BE2C (cell line): ENCODE data around the gene PRDM10.

Experiments used
- DNase-seq: peaks from one replicate; pipeline ENCODE4 v3.0.0-alpha.2; 2020
- H3K27me3 ChIP-seq: fragments of 250-450 bp; sonication (Bioruptor Pico); 2 replicates; pipeline ENCODE4 v1.5.1; 2020; ENCODE audit warnings: mild to moderate bottlenecking
- H3K36me3 ChIP-seq: fragments of 250-450 bp; sonication (Bioruptor Pico); 2 replicates; pipeline ENCODE4 v1.5.1; 2020; ENCODE audit warnings: mild to moderate bottlenecking
- H3K4me1 ChIP-seq: fragments of 250-450 bp; sonication (Bioruptor Pico); 2 replicates; pipeline ENCODE4 v1.5.1; 2020
- H3K4me3 ChIP-seq: 2 replicates; pipeline ENCODE4 v1.5.1; 2011; ENCODE audit warnings: low read depth, low read length
- H3K9me3 ChIP-seq: fragments of 250-450 bp; sonication (Bioruptor Pico); 2 replicates; pipeline ENCODE4 v1.5.1; 2020
- CTCF ChIP-seq: IDR thresholded peaks from 2 replicates; pipeline ENCODE4 v1.5.1; 2012; ENCODE audit warnings: mild to moderate bottlenecking, low read depth, low read length

Gene PRDM10

GRCh38 chr11:129998905-129999304 lies 3.7 kb downstream of the PRDM10 start:
- DNase-seq: no peak
- Histone ChIP-seq H3K4me3 (no peak overlapping the region), H3K27me3 (no peaks in the 10 kb centered on the region), H3K4me1 (no peaks in the 10 kb centered on the region), H3K9me3 (no peaks in the 10 kb centered on the region), H3K36me3 (no peaks in the 10 kb centered on the region)
- TF ChIP-seq CTCF: no peak

GRCh38 chr11:129998107-129998506 lies 4.5 kb downstream of the PRDM10 start:
- Histone ChIP-seq H3K4me3 (no peak overlapping the region), H3K9me3 (no peaks in the 10 kb centered on the region), H3K36me3 (no peaks in the 10 kb centered on the region), H3K4me1 (peaks cover 1% of the 10 kb centered on the region), H3K27me3 (no peaks in the 10 kb centered on the region)
- DNase-seq: no peak
- no peak for TF ChIP-seq CTCF

- H3K4me1 ChIP-seq: peaks cover 7% of the 10 kb centered on the region
- no peak overlapping the region for H3K4me3 ChIP-seq
- no peak for DNase-seq
- no peaks in the 10 kb centered on the region for H3K27me3 ChIP-seq
- no peak for TF ChIP-seq CTCF
- no peaks in the 10 kb centered on the region for H3K9me3 ChIP-seq
- H3K36me3 ChIP-seq: no peaks in the 10 kb centered on the region
Measured at GRCh38 chr11:129997513-129997912, 5.1 kb downstream of the PRDM10 start.

GRCh38 chr11:129996113-129996870 lies 6.3 kb downstream of the PRDM10 start:
- no peak for TF ChIP-seq CTCF
- H3K9me3 ChIP-seq: no peaks in the 10 kb centered on the region
- no peak overlapping the region for H3K4me3 ChIP-seq
- H3K27me3 ChIP-seq: no peaks in the 10 kb centered on the region
- DNase-seq: no peak
- no peaks in the 10 kb centered on the region for H3K36me3 ChIP-seq
- H3K4me1 ChIP-seq: peaks cover 9% of the 10 kb centered on the region

GRCh38 chr11:129995163-129995562 lies 7.5 kb downstream of the PRDM10 start:
- no peaks in the 10 kb centered on the region for H3K36me3 ChIP-seq
- TF ChIP-seq CTCF: no peak
- no peak for DNase-seq
- no peak overlapping the region for H3K4me3 ChIP-seq
- H3K27me3 ChIP-seq: no peaks in the 10 kb centered on the region
- peaks cover 9% of the 10 kb centered on the region for H3K4me1 ChIP-seq
- H3K9me3 ChIP-seq: no peaks in the 10 kb centered on the region

GRCh38 chr11:129992161-129992944 lies 10.3 kb downstream of the PRDM10 start:
- no peaks in the 10 kb centered on the region for H3K36me3 ChIP-seq
- H3K27me3 ChIP-seq: no peaks in the 10 kb centered on the region
- peak; percentile 48 for DNase-seq
- peaks cover 9% of the 10 kb centered on the region for H3K4me1 ChIP-seq
- no peak overlapping the region for H3K4me3 ChIP-seq
- no peaks in the 10 kb centered on the region for H3K9me3 ChIP-seq
- TF ChIP-seq CTCF: peak; percentile 65
